HL-60/S4 treated with retinoic acid at 250 ng/mL for 4 days and 3 days (cell line): ENCODE data around the gene GRIK4.

ENCODE experiments used
- in situ Hi-C: fragments of 300-500 bp; cut with MboI; formaldehyde crosslinking; loops from 2 replicates; pipeline ENCODE4 v1.7.0; 2022; ENCODE audit warnings: low sequenced_read_pairs

The GRIK4 gene

DNA sequence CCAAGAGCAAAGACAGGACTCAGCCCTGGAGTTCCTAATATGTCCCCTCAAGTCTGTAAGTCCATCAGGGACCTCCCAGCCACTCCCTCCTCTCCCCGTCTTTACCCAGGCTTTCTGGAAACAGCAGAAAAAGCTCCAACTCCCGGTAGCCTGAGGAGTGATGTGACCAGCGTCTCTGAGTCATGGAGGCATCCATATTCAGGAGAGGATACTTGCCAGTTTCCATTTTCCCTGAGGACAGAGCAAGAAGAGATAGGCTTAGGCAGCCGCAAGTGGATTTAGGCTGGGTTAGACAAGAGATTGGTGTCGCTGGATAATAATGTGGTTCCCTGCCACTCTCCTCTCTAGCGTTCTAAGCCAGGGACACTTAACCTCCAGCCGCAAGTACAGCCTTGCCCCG is 206.6 kb downstream of the GRIK4 start:
- in situ Hi-C loops: no loop called here

DNA sequence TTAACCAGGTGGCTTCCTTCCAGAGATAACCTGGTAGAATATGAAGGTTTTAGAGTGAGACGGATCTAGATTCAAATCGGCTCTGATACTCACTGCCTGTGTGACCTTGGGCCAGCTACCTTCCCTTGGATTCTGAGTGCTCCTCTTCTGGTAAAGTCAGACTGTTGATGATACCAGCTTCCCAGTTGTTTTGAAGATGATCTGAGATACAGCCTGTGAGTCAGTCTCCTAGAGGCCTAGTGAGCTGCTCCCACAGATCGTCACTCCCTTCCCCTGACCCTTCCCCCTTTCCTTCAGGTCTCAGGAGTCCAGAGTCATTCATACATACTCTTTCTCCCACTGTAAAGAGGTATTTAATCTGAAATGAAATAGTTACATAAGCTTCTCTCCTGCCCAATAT is 207.8 kb downstream of the GRIK4 start:
- in situ Hi-C loops: no loop called here

DNA sequence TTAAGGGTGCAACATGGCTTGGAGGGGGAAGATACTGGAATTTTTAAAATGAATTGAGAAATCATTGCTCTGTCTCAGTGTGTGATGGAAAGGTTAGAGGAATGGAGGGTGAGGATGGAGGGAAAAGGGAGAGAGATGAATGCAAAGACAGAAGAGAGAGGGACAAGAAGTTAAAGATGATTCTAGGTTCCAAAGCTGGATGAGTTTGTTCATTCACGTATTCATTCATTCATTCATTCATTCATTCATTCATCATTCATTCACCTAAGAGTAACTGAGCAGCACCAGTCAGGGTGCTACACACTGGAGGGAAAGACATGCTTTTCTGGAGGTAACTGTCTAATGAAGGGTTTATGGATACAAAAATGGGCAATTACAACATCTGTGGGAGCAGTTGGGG is 209.2 kb downstream of the GRIK4 start:
- in situ Hi-C loops: no loop called here

DNA sequence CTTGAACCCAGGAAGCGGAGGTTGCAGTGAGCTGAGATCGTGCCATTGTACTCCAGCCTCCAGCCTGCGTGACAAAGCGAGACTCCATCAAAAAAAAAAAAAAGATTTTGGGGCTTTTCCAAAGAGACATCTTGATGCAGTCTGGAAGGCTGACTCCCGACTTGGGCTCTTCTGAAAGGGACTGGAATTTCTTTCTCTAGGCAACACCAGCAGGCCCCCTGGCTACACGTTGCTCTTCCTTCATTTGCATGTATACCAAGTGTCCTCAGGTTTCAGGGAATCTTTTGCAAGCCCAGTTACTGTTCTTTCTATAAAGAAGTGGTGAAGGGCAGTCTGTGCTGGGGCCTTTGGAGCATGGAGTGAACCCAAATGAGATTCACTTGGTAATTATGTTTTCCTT is 211.0 kb downstream of the GRIK4 start:
- in situ Hi-C loops: no loop called here

DNA sequence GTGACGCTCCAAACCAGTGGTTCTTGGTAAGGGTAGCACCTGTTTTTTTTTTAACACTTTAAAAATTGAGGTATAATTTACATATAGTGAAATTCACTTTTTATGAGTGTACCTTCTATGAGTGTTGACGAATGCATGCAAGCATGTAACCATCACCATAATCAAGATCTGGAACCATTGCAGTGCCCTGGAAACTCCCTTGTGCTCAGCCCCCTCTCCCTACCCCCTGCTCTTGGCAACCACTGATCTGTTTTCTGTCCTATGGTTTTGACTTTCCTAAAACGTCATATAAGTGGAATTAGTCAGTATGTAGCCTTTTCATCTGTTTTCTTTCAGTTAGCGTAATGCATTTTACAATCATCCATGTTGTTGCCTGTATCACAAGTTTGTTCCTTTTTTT is 212.2 kb downstream of the GRIK4 start:
- in situ Hi-C loops: no loop called here

DNA sequence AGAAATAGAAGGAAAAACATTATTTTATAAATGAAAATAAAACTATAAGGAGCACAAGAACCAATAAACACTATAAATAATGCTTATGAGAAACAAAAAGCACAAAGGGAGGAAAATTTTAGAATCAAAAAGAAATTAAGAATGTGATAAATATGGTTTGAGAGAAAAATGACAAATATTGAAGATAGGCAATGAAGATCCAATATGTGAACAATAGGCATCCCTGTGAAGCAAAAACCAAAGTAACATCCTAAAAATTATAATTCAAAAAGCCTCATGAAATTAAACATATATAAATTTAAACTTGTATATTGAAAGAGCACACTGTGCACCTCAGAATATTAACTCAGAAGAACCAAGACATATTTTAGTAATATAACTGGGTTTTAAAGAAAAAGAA is 216.2 kb downstream of the GRIK4 start:
- in situ Hi-C loops: no loop called here

DNA sequence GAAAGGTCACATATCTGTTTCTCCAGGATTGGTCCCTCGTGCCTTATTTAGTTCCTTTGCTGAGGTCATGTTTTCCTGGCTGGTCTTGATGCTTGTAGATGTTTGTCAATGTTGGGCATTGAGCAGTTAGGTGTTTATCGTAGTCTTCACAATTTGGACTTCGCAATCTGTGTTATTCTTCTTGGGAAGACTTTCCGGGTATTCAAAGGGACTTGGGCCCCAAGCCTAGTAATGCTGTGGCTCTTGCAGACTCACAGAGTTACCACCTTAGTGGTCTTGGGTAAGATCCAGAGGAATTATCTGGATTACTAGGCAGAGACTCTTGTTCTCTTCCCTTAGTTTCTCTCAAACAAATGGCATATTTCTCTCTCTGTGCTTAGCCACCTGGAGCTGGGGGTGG is 223.5 kb downstream of the GRIK4 start:
- in situ Hi-C loops: no loop called here

DNA sequence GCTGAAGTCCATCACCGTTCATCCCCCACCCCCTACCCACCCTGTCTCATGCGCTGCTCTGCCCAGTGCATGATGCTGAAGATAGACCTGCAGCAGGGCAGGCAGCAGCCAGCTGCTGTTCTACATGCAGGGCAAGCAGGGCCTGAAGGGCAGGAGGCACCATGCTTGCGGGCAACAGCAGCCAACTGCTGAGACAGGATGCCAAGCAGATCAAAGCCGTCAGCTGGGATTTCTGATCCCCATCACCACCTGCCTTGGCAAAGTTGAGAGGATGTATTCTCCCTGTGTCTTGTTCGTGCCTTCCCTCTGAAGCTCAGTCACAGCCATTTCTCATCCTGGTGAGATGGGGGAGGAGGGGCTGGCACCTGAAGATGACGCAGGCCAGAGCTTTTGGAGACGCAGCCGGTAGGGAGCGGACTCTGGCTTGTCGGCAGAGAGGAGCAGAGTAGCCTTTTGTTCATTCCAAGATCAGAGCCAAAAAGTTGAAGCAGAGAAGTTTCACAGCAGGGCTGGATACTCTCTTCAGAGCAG is 227.0 kb downstream of the GRIK4 start:
- in situ Hi-C loops: no loop called here

DNA sequence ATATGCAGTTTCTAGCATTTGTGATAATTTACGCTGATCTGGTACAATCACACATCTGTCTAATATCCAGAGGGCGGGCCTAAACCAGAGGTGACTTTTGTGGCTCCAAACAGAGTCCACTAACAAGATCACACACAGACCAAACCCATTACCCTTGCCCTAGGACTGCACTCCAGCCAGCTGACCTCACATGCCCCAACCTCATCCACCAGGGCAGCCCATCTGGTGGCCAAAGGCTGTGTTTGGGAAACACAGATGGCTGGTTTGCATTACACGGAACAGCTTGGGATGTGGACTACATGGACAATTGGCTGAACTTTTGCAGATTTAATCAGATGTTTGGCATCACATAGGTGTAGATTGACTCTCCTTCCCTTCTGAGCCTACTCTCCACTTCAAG is 228.2 kb downstream of the GRIK4 start:
- in situ Hi-C loops: no loop called here

DNA sequence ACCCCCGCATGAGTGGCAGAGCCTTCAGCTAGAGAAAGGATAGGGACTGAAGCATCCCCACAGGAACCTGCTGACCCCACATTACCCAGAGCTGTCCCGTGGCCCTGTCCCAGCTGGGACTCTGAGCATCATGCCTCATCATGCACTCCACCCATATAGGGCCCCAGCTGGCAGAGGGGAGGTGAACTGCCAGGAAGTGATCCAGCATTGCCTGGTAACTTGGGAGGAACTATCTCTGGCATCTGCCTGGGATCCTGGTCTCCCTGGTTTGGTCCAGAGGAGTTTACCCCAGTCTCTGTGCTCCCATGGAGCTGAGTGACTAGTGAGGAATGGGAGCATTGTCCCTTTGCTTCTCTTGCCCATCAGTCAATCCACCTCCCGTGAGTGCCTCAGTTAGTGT is 228.8 kb downstream of the GRIK4 start:
- in situ Hi-C loops: no loop called here

DNA sequence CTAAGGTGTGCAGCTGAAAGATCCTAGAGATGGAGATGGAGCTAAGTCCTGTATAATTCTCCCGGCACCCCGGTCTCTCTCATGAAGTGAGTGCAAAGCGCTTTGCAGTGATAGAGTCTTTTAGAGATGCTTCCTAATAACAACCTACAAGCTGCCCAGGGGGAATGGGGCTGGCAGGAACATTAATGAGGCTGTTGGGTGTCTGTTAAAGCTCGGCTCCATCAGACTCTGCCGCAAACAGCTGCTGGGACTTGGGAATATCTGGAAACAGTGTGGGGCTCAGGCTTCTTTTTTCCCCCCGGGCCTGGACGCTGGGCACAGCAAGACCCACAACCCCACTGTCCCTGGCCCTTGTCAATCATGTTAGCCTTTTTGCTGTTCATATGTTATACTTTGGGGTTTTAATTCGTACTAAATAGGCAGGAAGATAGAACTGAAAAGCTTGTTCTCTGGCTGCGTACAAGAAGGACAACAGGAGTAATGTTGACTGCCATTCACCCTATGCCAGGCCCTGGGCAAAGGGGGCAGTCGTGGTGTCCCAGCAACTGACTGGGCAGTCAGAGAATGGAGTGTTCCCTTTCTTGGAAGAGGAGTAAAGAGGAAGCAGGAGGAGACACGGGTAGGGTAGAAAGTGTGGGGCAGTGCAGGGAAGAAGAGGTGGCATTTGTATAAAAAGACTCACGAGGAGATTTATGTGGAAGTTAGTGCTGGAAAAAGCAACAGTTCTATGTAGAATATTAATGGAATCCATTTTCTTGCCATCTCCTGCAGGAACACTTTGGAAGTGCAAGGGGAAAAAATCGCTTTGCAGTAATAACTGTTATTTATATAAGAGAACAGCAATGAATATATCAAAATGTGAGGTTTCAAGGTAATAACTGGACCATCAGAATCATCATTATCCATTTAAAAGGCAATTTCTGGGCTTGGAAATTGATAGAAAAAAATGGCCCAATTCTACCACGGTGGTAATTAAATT is 232.8 kb downstream of the GRIK4 start:
- in situ Hi-C loops: no loop called here

DNA sequence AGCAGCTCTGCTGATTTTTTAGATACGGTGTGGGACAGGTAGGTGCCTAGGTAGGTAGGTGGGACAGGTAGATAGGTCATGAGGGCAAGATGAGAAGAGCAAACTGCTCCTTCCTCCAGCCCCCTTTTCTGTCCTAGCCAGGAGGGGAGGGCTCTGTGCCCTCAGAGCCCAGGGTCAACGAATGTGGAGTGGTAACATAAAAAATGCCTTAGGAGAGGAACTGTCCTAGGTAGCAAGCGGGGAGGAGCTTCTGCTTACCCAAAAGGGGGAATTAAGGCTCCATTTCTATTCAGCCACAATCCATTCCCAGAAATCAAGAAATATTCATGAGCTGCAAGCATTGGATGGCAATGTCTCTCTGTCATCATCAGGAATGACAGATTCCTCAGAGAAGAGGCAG is 234.8 kb downstream of the GRIK4 start:
- in situ Hi-C loops: no loop called here

DNA sequence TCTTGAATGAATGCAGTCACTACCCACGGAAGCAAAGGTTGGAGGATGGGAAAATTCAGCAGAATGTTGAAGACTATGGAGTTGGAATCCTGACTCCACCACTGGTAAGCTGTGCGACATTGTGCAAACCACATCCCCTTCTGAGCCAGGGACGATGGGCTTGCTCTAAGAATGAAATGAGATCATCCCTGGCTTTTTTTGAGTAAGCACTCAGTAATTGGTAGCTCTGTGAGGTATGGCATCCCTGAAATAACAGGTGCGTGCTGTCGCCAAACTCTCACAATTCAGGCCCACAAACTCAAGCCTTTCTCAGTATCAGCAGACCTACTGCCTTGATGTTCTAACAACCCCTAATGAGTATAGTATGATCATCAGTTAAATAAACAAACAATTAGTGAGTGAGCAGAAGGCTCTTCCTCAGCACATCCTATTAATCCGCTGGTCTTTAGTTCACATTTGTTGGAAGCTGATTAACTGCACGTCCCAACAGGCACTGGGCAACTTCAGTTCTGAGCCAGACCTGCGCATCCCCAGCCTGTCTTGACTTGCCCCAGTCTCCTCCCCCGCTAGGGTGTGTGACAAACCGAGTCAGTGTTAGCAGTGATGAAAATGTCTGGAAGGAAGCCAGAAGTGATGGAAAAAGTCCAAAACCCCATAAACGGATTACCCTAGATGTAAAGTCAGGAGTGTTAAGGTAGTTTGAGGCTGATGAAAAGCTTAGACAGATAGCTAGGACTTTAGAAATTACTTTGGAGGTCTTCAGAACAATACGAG is 235.5 kb downstream of the GRIK4 start:
- in situ Hi-C loops: no loop called here

DNA sequence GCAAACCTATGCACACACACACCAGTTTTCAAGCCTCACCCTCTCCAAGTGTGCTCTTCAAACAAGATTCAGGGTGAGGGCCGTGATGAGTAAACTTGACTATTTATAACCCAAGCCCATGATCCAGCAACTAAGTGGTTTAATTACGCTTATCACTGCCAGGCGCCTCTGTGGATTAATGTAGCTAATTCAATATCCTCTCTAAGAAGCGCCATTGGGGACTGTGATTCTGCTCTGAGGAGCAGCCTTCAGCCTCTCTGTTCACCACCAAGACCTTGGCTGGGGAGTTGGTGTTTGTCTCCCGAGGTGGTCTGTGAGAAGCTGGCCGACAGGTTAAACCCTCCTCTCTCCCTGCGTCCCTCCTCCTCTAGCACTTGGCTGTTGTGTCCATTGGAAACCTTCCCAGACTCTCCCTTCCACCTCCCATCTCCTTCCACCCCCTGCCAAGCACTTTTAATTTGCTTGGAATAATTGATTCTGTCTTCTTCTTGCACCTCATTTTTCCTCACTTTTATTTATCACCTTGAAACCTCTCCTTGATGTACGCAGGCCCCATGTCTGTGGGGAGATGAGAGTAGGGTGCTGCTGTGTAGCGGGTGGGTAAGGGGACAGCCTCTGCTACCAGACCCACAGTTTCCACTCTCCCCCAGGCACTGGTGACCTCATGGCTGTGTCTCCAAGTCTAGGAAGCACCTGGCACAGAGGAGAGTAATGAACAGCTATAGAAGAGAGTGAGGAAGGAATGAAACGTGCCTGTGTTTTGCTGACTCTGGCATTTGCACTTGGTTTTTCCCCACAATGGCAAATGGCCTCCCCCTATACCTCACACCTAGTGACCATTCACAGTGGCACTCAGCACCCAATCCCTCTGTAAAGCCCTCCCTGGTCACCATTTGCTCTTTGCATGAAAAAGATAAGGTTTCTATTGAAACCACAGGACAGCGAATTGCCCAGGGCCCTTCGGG is 236.6 kb downstream of the GRIK4 start:
- in situ Hi-C loops: no loop called here

DNA sequence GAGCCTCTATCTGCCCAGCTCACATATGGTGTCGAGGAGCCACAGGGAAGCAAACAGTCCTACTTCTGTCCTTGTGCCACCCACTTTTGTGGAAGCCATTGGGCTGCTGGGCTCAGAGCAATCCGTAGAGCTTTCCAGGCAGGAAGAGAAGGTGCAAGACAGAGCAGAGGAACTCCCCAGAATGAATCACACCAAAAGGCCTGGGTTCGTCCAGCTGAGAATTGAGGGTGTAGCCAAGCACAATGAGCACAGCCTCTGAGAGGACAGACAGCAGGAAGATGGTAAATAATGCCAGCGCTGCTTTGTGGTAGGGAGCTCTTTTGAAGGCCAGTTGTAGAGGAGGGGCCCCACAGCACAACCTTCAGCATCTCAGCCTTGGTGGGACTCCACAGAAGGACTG is 237.8 kb downstream of the GRIK4 start:
- in situ Hi-C loops: no loop called here

DNA sequence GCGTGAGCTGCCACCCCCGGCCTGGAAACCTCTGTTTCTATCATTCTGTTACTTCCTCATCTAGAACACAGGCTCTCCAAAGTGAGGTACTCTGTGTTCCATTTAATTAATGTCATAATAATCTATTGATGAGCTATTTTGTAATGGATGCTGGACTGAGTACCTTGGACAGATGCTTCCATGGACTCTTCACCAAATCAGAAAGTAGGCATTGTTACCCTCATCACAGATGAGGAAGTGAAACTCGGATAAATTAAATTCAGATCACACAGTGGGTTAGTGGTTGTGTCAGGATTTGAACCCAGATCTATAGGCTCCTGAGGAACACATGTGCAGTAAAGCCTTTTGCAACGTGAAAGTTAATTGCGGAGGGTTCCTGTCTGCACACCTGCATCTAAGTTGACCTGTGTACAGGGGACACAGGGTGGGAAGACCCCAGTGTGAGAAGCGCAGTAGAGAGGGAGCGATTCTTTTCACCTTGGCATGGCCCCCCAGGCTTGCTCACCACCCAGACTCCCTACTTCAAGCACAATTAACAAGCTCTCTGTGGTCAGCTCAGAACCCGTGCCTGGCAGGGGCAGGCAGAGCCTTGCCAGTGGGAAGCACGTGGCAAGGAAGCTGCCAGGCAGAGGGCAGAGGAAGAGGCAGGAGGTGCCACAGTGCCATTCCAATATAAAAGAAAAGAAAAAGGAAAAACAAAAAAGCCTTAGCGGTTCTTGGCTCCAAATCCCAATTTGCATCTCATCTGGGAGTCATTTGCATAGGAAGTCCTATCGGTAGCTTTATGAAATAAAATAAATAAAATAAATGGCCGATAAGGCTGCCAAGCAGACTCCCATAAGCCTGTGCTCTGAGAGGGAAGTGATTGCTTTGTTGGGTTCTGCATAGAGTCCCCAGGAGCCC is 239.3 kb downstream of the GRIK4 start:
- in situ Hi-C loops: no loop called here

DNA sequence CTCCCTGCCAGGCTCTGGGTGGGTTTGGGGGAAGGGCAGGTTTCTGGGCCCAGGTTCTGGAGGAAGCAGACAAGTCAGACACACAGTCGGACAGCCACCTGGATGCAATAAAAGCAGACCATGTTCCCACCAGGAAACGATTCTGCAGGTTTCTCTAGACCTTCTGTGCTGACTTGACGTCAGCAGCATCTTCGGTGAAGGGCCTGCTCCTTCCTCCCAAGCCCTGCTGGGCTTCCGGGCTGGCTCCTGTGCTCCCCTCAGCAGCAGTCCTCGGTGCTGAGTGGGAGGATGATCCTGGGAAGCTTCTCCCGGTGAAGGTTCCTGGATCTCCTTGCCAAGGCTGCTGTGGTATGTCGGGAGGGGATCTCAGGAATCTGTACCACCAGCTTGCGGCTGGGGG is 240.0 kb downstream of the GRIK4 start:
- in situ Hi-C loops: no loop called here

DNA sequence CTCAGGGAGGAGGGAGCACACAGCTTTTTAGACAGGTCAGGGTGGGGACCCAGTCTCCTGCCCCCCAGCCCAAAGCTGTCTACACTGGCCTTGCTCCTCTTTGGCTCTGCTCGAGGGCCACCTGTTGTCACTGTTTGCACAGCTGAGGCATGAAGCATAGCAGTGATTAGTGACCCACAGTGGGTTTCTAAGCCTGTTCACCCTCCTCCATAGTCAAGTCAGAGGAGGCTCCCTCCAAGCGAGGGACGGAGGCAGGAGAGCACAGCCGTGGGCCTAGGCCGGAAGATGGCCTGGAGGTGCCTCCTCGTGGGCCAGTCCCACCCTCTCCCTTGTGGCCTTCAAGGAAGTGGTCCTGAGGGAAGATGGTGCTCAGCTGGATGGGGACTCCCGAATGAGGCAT is 241.1 kb downstream of the GRIK4 start:
- in situ Hi-C loops: no loop called here

DNA sequence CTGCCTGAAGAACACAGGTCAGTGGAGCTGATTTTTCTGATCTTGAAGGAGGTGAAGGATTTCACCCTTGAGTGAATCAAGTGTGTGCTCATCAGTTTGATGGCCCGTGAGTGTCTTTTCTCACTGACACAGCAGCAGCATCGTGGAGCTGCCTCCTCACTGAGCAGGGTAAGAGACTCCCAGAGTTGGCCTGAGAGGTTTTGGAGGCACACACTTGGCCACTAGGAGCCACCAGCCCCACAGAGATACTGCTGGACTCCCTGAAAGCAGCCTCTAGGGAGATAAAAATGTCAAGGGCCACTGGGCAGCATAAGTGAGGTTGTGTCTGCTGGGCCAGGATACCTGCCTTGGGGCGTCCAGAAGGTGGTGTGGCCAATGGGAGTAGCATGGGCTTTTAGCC is 245.4 kb downstream of the GRIK4 start:
- in situ Hi-C loops: no loop called here

DNA sequence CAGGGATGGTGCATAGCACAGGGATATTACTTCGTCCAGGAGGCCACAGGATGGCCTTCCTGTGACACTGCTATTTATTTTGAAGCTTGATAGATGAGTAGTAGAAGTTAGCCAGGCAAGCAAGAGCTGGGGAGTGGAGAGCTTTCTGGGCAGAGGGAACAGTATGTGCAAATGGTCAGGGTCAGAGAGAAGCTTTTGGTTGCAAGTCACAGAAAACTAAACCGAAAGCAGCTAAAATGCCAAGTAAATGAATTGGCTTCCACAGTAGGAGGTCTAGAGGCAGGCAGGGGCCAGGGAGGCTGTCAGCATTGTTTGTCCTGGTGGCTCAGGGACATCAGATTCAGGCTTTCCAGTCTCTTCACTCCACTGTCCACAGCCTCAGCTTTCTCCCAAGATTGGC is 247.5 kb downstream of the GRIK4 start:
- in situ Hi-C loops: no loop called here
